HEK293 (cell line): ENCODE results near the gene FHIT.

Source experiments
- CTCF ChIA-PET: fragments of 350-600 bp; formaldehyde crosslinking; extraction: SDS; loops from one replicate; lab custom pipeline; 2021; ENCODE audit warnings: antibody characterized with exemption; lab: Yijun Ruan, JAX
- POLR2A ChIA-PET: fragments of 300-600 bp; formaldehyde crosslinking; extraction: SDS; loops from one replicate; lab custom pipeline; 2020; ENCODE audit warnings: antibody characterized with exemption, inconsistent platforms; lab: Yijun Ruan, JAX
- H3K27ac ChIP-seq: fragments of 200-500 bp; sonication (Bioruptor generic); 2 replicates; pipeline ENCODE4 v1.5.1; 2014; ENCODE audit warnings: low read depth, low read length, control low read depth, inconsistent platforms; ENCODE audit errors: extremely low read depth
- H3K36me3 ChIP-seq, 2 experiments: fragments of 200-500 bp in 1 of 2; sonication (Bioruptor generic) in 1 of 2; 1 replicate in 1 of 2; 2 replicates in 1 of 2; pipeline ENCODE4 v1.5.1; 2014 to 2017; ENCODE audit warnings: inconsistent platforms in 2 of 2, low read length in 2 of 2; ENCODE audit not compliant: control insufficient read depth in 2 of 2, insufficient read depth in 1 of 2
- H3K4me1 ChIP-seq: fragments of 200-500 bp; sonication (Bioruptor generic); 2 replicates; pipeline ENCODE4 v1.5.1; 2014; ENCODE audit warnings: mild to moderate bottlenecking, low read length, inconsistent platforms; ENCODE audit not compliant: control insufficient read depth, insufficient read depth
- H3K4me3 ChIP-seq: 2 replicates; pipeline ENCODE4 v1.5.1; 2011; ENCODE audit warnings: low read depth, mild to moderate bottlenecking, control low read depth, low read length, moderate library complexity
- H3K9me3 ChIP-seq: fragments of 200-500 bp; sonication (Bioruptor generic); 2 replicates; pipeline ENCODE4 v1.5.1; 2014; ENCODE audit warnings: low read depth, low read length, inconsistent platforms; ENCODE audit not compliant: control insufficient read depth, insufficient read depth
- FEZF1 ChIP-seq: fragments of 450-650 bp; formaldehyde crosslinking; IDR thresholded peaks from 2 replicates; pipeline ENCODE4 v1.5.1; 2016; ENCODE audit warnings: missing biosample characterization, missing genetic modification characterization
- GLIS2 ChIP-seq: fragments of 450-650 bp; formaldehyde crosslinking; IDR thresholded peaks from 2 replicates; pipeline ENCODE4 v1.5.1; 2016; ENCODE audit warnings: missing biosample characterization, missing genetic modification characterization
- SP3 ChIP-seq: fragments of 450-650 bp; formaldehyde crosslinking; IDR thresholded peaks from 2 replicates; pipeline ENCODE4 v1.5.1; 2016; ENCODE audit warnings: missing biosample characterization, missing genetic modification characterization
- YY2 ChIP-seq: fragments of 450-650 bp; formaldehyde crosslinking; IDR thresholded peaks from 2 replicates; pipeline ENCODE4 v1.5.1; 2016; ENCODE audit warnings: missing biosample characterization, missing genetic modification characterization
- ZBTB10 ChIP-seq: fragments of 450-650 bp; formaldehyde crosslinking; IDR thresholded peaks from 2 replicates; pipeline ENCODE4 v1.5.1; 2016; ENCODE audit warnings: missing biosample characterization, missing genetic modification characterization
- ZBTB7A ChIP-seq: fragments of 450-650 bp; formaldehyde crosslinking; IDR thresholded peaks from 2 replicates; pipeline ENCODE4 v1.5.1; 2016; ENCODE audit warnings: low read depth, missing biosample characterization, missing genetic modification characterization
- ZFHX2 ChIP-seq: fragments of 450-650 bp; formaldehyde crosslinking; conservative IDR thresholded peaks from 2 replicates; pipeline ENCODE4 v1.5.1; 2016; ENCODE audit warnings: missing biosample characterization, missing genetic modification characterization
- ZNF169 ChIP-seq: fragments of 450-650 bp; formaldehyde crosslinking; IDR thresholded peaks from 2 replicates; pipeline ENCODE4 v1.5.1; 2016; ENCODE audit warnings: missing biosample characterization, missing genetic modification characterization
- ZNF239 ChIP-seq: fragments of 450-650 bp; formaldehyde crosslinking; IDR thresholded peaks from 2 replicates; pipeline ENCODE4 v1.5.1; 2016; ENCODE audit warnings: missing biosample characterization, missing genetic modification characterization
- ZNF621 ChIP-seq: fragments of 450-650 bp; formaldehyde crosslinking; IDR thresholded peaks from 2 replicates; pipeline ENCODE4 v1.5.1; 2017; ENCODE audit warnings: missing biosample characterization, missing genetic modification characterization
- ZNF658 ChIP-seq: fragments of 450-650 bp; formaldehyde crosslinking; IDR thresholded peaks from 2 replicates; pipeline ENCODE4; 2016; ENCODE audit warnings: missing biosample characterization, missing genetic modification characterization
- ZNF747 ChIP-seq: fragments of 450-650 bp; formaldehyde crosslinking; IDR thresholded peaks from 2 replicates; pipeline ENCODE4 v1.5.1; 2016; ENCODE audit warnings: missing biosample characterization, missing genetic modification characterization
- ZXDB ChIP-seq: fragments of 450-650 bp; formaldehyde crosslinking; IDR thresholded peaks from 2 replicates; pipeline ENCODE4 v1.5.1; 2016; ENCODE audit warnings: missing biosample characterization, missing genetic modification characterization
- TF ChIP-seq, protein P1 (sequence below): fragments of 450-650 bp; formaldehyde crosslinking; IDR thresholded peaks from 2 replicates; pipeline ENCODE4 v1.5.1; 2016; ENCODE audit warnings: missing biosample characterization, missing genetic modification characterization
- TF ChIP-seq, protein P2 (sequence below): fragments of 450-650 bp; formaldehyde crosslinking; IDR thresholded peaks from 2 replicates; pipeline ENCODE4 v1.5.1; 2017; ENCODE audit warnings: missing biosample characterization, mild to moderate bottlenecking, missing genetic modification characterization, moderate library complexity

FHIT gene

GRCh38 chr3:60336061-60336460, 915.2 kb downstream of the FHIT start (continued):
- TF ChIP-seq, protein P1, sequence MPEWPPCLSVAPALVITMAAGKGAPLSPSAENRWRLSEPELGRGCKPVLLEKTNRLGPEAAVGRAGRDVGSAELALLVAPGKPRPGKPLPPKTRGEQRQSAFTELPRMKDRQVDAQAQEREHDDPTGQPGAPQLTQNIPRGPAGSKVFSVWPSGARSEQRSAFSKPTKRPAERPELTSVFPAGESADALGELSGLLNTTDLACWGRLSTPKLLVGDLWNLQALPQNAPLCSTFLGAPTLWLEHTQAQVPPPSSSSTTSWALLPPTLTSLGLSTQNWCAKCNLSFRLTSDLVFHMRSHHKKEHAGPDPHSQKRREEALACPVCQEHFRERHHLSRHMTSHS (tag by site-specific recombination): no peak
- TF ChIP-seq ZNF747 (tag by site-specific recombination): no peak
- TF ChIP-seq SP3: no peak
- TF ChIP-seq, protein P2, sequence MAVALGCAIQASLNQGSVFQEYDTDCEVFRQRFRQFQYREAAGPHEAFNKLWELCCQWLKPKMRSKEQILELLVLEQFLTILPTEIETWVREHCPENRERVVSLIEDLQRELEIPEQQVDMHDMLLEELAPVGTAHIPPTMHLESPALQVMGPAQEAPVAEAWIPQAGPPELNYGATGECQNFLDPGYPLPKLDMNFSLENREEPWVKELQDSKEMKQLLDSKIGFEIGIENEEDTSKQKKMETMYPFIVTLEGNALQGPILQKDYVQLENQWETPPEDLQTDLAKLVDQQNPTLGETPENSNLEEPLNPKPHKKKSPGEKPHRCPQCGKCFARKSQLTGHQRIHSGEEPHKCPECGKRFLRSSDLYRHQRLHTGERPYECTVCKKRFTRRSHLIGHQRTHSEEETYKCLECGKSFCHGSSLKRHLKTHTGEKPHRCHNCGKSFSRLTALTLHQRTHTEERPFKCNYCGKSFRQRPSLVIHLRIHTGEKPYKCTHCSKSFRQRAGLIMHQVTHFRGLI: no peak

- CTCF ChIA-PET: no interaction called here
- TF ChIP-seq ZNF621 (tag by site-specific recombination): no peak
- TF ChIP-seq, all 188 proteins: peak for 0
- POLR2A ChIA-PET: no interaction called here
- H3K9me3 ChIP-seq: no peaks in the 10 kb centered on the region
- no peak overlapping the region for H3K27ac ChIP-seq
- no peaks in the 10 kb centered on the region for H3K4me1 ChIP-seq
- no peak overlapping the region for H3K4me3 ChIP-seq
- H3K36me3 ChIP-seq: no peaks in the 10 kb centered on the region
Measured at GRCh38 chr3:60333710-60334109, 917.5 kb downstream of the FHIT start.

DNA sequence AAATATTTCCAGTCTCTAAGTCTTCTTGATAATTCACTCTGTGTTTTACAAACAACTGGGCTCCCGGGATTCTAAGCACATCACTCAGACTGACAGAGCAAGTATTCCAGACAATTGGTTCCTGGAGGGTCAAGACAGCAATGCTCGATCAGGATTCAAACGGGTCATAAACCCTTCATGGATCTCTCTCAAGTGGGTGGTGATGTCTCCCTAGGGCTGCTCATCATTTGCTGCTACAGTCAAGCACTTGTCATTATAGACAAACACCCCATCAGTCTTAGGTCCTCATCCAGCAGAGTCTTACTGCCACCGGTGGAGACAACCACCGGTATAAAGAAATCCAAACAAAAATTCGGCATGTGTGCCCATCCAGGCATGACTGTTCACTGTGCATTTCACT, 921.1 kb downstream of the FHIT start:
- no peaks in the 10 kb centered on the region for H3K36me3 ChIP-seq
- TF ChIP-seq ZNF169 (no peak), ZNF658 (tag by site-specific recombination) (no peak), YY2 (tag by site-specific recombination) (no peak), ZBTB10 (tag by site-specific recombination) (no peak), GLIS2 (tag by site-specific recombination) (no peak), ZNF239 (tag by site-specific recombination) (no peak), ZXDB (tag by site-specific recombination) (no peak), ZBTB7A (no peak)
- TF ChIP-seq, all 188 proteins: peak for 0
- H3K4me3 ChIP-seq: no peak overlapping the region
- POLR2A ChIA-PET: no interaction called here
- H3K9me3 ChIP-seq: no peaks in the 10 kb centered on the region
- CTCF ChIA-PET: no interaction called here
- H3K27ac ChIP-seq: no peak overlapping the region
- no peaks in the 10 kb centered on the region for H3K4me1 ChIP-seq

- TF ChIP-seq ZFHX2: no peak
- TF ChIP-seq ZXDB (tag by site-specific recombination): no peak
- TF ChIP-seq FEZF1 (tag by site-specific recombination): no peak
- H3K4me1 ChIP-seq: no peaks in the 10 kb centered on the region
- no peaks in the 10 kb centered on the region for H3K36me3 ChIP-seq
- H3K4me3 ChIP-seq: no peak overlapping the region
- POLR2A ChIA-PET: no interaction called here
- no peak overlapping the region for H3K27ac ChIP-seq
- CTCF ChIA-PET: no interaction called here
- no peaks in the 10 kb centered on the region for H3K9me3 ChIP-seq
Measured at GRCh38 chr3:60325610-60326170, 925.6 kb downstream of the FHIT start.
